ENCODE data around the gene THOC5.
A peak's percentile ranks its signal among the peaks of the same experiment; 100 is the strongest.

THOC5 gene

GRCh38 chr22:29480512-29481264, 72.9 kb downstream of the THOC5 start:
- in situ Hi-C loops (cut with HindIII; ENCODE audit: low pct_ligation_motif_present, low pct_unique_long_range_greater_than_20kb, low sequenced_read_pairs), result no loop called here
- no peak for DNase-seq

- in situ Hi-C loops (cut with HindIII; ENCODE audit: low pct_ligation_motif_present, low pct_unique_long_range_greater_than_20kb, low sequenced_read_pairs), result no loop called here
- DNase-seq, result no peak
Measured at GRCh38 chr22:29480262-29480511, 73.4 kb downstream of the THOC5 start.

- no peak for DNase-seq
- in situ Hi-C loops (cut with HindIII; ENCODE audit: low pct_ligation_motif_present, low pct_unique_long_range_greater_than_20kb, low sequenced_read_pairs), result no loop called here
Measured at GRCh38 chr22:29479417-29480261, 73.9 kb downstream of the THOC5 start, which contains the start of gene NEFH. TSS of gene NEFH (plus strand) at chr22:29480218. CDS start at chr22:29480263, 45 bp downstream.

- DNase-seq, result peak; percentile 12
- in situ Hi-C loops (cut with HindIII; ENCODE audit: low pct_ligation_motif_present, low pct_unique_long_range_greater_than_20kb, low sequenced_read_pairs), result no loop called here
Measured at GRCh38 chr22:29478326-29479276, 75.0 kb downstream of the THOC5 start.

- DNase-seq, result no peak
- in situ Hi-C loops (cut with HindIII; ENCODE audit: low pct_ligation_motif_present, low pct_unique_long_range_greater_than_20kb, low sequenced_read_pairs), result no loop called here
Measured at GRCh38 chr22:29477723-29478318, 75.7 kb downstream of the THOC5 start.

- DNase-seq, result peak; percentile 12
- in situ Hi-C loops (cut with HindIII; ENCODE audit: low pct_ligation_motif_present, low pct_unique_long_range_greater_than_20kb, low sequenced_read_pairs), result no loop called here
Measured at GRCh38 chr22:29476116-29476515, 77.4 kb downstream of the THOC5 start.

- no peak for DNase-seq
- in situ Hi-C loops (cut with HindIII; ENCODE audit: low pct_ligation_motif_present, low pct_unique_long_range_greater_than_20kb, low sequenced_read_pairs), result no loop called here
Measured at GRCh38 chr22:29475550-29475949, 78.0 kb downstream of the THOC5 start.

GRCh38 chr22:29473001-29473400, 80.6 kb downstream of the THOC5 start:
- in situ Hi-C loops (cut with HindIII; ENCODE audit: low pct_ligation_motif_present, low pct_unique_long_range_greater_than_20kb, low sequenced_read_pairs), result no loop called here
- no peak for DNase-seq

- DNase-seq, result peak; percentile 71
- in situ Hi-C loops (cut with HindIII; ENCODE audit: low pct_ligation_motif_present, low pct_unique_long_range_greater_than_20kb, low sequenced_read_pairs), result no loop called here
Measured at GRCh38 chr22:29470159-29470855, 83.2 kb downstream of the THOC5 start.

GRCh38 chr22:29469755-29470154, 83.8 kb downstream of the THOC5 start:
- in situ Hi-C loops (cut with HindIII; ENCODE audit: low pct_ligation_motif_present, low pct_unique_long_range_greater_than_20kb, low sequenced_read_pairs), result no loop called here
- DNase-seq, result no peak

GRCh38 chr22:29464581-29464980, 89.0 kb downstream of the THOC5 start:
- no peak for DNase-seq
- in situ Hi-C loops (cut with HindIII; ENCODE audit: low pct_ligation_motif_present, low pct_unique_long_range_greater_than_20kb, low sequenced_read_pairs), result no loop called here

- no peak for DNase-seq
- in situ Hi-C loops (cut with HindIII; ENCODE audit: low pct_ligation_motif_present, low pct_unique_long_range_greater_than_20kb, low sequenced_read_pairs), result no loop called here
Measured at GRCh38 chr22:29463629-29464028, 89.9 kb downstream of the THOC5 start.

- no peak for DNase-seq
- in situ Hi-C loops (cut with HindIII; ENCODE audit: low pct_ligation_motif_present, low pct_unique_long_range_greater_than_20kb, low sequenced_read_pairs), result no loop called here
Measured at GRCh38 chr22:29461263-29461662, 92.3 kb downstream of the THOC5 start.

GRCh38 chr22:29459773-29460172, 93.8 kb downstream of the THOC5 start:
- in situ Hi-C loops (cut with HindIII; ENCODE audit: low pct_ligation_motif_present, low pct_unique_long_range_greater_than_20kb, low sequenced_read_pairs), result no loop called here
- DNase-seq, result no peak

GRCh38 chr22:29458551-29458950, 95.0 kb downstream of the THOC5 start:
- in situ Hi-C loops (cut with HindIII; ENCODE audit: low pct_ligation_motif_present, low pct_unique_long_range_greater_than_20kb, low sequenced_read_pairs), result no loop called here
- DNase-seq, result no peak

- peak; percentile 30 for DNase-seq
- in situ Hi-C loops (cut with HindIII; ENCODE audit: low pct_ligation_motif_present, low pct_unique_long_range_greater_than_20kb, low sequenced_read_pairs), result no loop called here
Measured at GRCh38 chr22:29457730-29458129, 95.8 kb downstream of the THOC5 start.

- DNase-seq, result no peak
- in situ Hi-C loops (cut with HindIII; ENCODE audit: low pct_ligation_motif_present, low pct_unique_long_range_greater_than_20kb, low sequenced_read_pairs), result no loop called here
Measured at GRCh38 chr22:29456211-29456671, 97.3 kb downstream of the THOC5 start.
